Measurements from ENCODE around the gene CNGA2.

CNGA2 gene

DNA sequence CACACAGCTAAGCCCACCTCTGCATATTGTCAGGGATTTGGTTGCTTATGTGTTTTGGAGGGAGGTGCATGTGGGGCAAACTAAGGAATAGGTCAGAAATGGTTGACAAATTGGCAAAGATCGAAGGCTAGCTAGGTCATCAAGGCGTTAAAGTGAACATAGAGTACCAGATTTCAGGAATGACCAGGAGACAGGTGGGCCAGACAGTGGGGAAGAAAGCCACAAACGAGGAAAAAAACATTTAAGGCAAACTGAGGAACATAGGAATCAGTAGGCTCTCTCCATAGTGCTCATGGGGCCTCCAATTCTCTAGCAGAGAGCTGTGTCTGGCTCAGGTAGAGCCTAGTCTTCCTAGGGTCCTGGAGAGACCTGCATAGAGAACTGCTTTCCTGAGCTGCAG lies 57.4 kb downstream of the CNGA2 start:
- Histone ChIP-seq H3K4me2 (ENCODE audit: low read length) (no peak overlapping the region), H3F3A (ENCODE audit: control insufficient read depth, insufficient read depth) (no peaks in the 10 kb centered on the region), H3K36me3 (ENCODE audit: control insufficient read depth, low read length) (no peaks in the 10 kb centered on the region), H3K4me3 (ENCODE audit: low read length) (no peak overlapping the region), H3K79me2 (ENCODE audit: control insufficient read depth, low read length) (no peaks in the 10 kb centered on the region), H3K27ac (ENCODE audit: low read depth, low read length) (no peak overlapping the region), H3K4me1 (ENCODE audit: control insufficient read depth, low read length) (no peaks in the 10 kb centered on the region), H4K20me1 (ENCODE audit: control insufficient read depth, insufficient read depth, low read depth, low read length) (no peaks in the 10 kb centered on the region), H3K27me3 (ENCODE audit: control insufficient read depth, low read length) (no peaks in the 10 kb centered on the region), H3K9me2 (replicated peaks; ENCODE audit: control insufficient read depth, low read length) (no peaks in the 10 kb centered on the region), H3K9me3 (ENCODE audit: control insufficient read depth, insufficient read depth, low read length) (no peaks in the 10 kb centered on the region)
- TF ChIP-seq, protein P1, sequence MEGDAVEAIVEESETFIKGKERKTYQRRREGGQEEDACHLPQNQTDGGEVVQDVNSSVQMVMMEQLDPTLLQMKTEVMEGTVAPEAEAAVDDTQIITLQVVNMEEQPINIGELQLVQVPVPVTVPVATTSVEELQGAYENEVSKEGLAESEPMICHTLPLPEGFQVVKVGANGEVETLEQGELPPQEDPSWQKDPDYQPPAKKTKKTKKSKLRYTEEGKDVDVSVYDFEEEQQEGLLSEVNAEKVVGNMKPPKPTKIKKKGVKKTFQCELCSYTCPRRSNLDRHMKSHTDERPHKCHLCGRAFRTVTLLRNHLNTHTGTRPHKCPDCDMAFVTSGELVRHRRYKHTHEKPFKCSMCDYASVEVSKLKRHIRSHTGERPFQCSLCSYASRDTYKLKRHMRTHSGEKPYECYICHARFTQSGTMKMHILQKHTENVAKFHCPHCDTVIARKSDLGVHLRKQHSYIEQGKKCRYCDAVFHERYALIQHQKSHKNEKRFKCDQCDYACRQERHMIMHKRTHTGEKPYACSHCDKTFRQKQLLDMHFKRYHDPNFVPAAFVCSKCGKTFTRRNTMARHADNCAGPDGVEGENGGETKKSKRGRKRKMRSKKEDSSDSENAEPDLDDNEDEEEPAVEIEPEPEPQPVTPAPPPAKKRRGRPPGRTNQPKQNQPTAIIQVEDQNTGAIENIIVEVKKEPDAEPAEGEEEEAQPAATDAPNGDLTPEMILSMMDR (IDR thresholded peaks at IDR 0.05; ENCODE audit: low read depth, low read length, poor library complexity, severe bottlenecking), result no peak
- no peak for TF ChIP-seq EZH2phosphoT487 (IDR thresholded peaks at IDR 0.05; ENCODE audit: borderline replicate concordance, low read length)

DNA sequence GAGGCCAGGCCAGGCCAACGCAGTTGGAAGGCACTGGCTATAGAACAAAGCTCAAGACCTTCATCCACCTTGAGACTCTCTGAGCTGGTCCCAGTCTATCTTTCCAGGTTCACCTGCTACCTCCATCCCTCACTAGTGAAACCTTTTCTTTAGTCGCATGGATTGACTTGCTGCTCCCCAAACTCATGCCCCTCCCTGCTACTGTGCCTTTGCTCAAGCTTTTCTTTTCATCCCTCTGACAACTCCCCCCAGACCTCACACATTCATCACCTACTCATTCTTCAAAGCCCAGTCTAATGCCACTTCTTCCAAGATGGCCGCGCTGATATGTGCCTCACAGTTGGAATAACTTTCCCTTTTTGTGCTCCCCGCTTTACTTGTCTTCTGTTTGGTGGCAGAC lies 58.0 kb downstream of the CNGA2 start:
- no peaks in the 10 kb centered on the region for H3K9me2 ChIP-seq (replicated peaks; ENCODE audit: control insufficient read depth, low read length)
- no peaks in the 10 kb centered on the region for H3K27me3 ChIP-seq (ENCODE audit: control insufficient read depth, low read length)
- H3K4me3 ChIP-seq (ENCODE audit: low read length), result no peak overlapping the region
- H4K20me1 ChIP-seq (ENCODE audit: control insufficient read depth, insufficient read depth, low read depth, low read length), result no peaks in the 10 kb centered on the region
- no peaks in the 10 kb centered on the region for H3K79me2 ChIP-seq (ENCODE audit: control insufficient read depth, low read length)
- H3K9me3 ChIP-seq (ENCODE audit: control insufficient read depth, insufficient read depth, low read length), result no peaks in the 10 kb centered on the region
- H3K36me3 ChIP-seq (ENCODE audit: control insufficient read depth, low read length), result no peaks in the 10 kb centered on the region
- H3K4me2 ChIP-seq (ENCODE audit: low read length), result no peak overlapping the region
- no peak for TF ChIP-seq EZH2phosphoT487 (IDR thresholded peaks at IDR 0.05; ENCODE audit: borderline replicate concordance, low read length)
- TF ChIP-seq, protein P1 (IDR thresholded peaks at IDR 0.05; ENCODE audit: low read depth, low read length, poor library complexity, severe bottlenecking), result no peak
- H3K4me1 ChIP-seq (ENCODE audit: control insufficient read depth, low read length), result no peaks in the 10 kb centered on the region
- H3K27ac ChIP-seq (ENCODE audit: low read depth, low read length), result no peak overlapping the region
- H3F3A ChIP-seq (ENCODE audit: control insufficient read depth, insufficient read depth), result no peaks in the 10 kb centered on the region

DNA sequence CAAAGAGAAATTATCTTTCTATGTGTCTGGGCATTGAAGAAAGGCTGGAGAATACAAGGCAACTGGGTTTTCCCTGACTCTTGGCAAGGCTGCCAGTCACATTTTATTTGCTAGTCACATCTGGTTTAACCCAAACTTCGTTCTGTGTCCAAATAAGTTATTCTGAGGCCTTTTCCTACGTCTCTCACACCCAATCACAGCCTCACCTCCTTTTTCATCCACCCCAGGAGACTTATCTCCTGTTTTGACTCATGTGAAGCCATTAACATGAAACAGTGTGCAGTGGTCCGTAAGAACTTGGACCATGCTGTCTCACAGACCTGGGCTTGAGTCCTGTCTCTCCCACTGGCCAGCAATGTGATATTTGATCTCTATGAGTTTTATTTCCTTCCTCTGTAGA lies 59.3 kb downstream of the CNGA2 start:
- no peak overlapping the region for H3K27ac ChIP-seq (ENCODE audit: low read depth, low read length)
- H4K20me1 ChIP-seq (ENCODE audit: control insufficient read depth, insufficient read depth, low read depth, low read length), result no peaks in the 10 kb centered on the region
- TF ChIP-seq, protein P1 (IDR thresholded peaks at IDR 0.05; ENCODE audit: low read depth, low read length, poor library complexity, severe bottlenecking), result no peak
- TF ChIP-seq EZH2phosphoT487 (IDR thresholded peaks at IDR 0.05; ENCODE audit: borderline replicate concordance, low read length), result no peak
- no peaks in the 10 kb centered on the region for H3K9me2 ChIP-seq (replicated peaks; ENCODE audit: control insufficient read depth, low read length)
- no peaks in the 10 kb centered on the region for H3K4me1 ChIP-seq (ENCODE audit: control insufficient read depth, low read length)
- no peaks in the 10 kb centered on the region for H3K27me3 ChIP-seq (ENCODE audit: control insufficient read depth, low read length)
- H3K4me2 ChIP-seq (ENCODE audit: low read length), result no peak overlapping the region
- no peaks in the 10 kb centered on the region for H3F3A ChIP-seq (ENCODE audit: control insufficient read depth, insufficient read depth)
- no peak overlapping the region for H3K4me3 ChIP-seq (ENCODE audit: low read length)
- H3K9me3 ChIP-seq (ENCODE audit: control insufficient read depth, insufficient read depth, low read length), result no peaks in the 10 kb centered on the region
- H3K36me3 ChIP-seq (ENCODE audit: control insufficient read depth, low read length), result no peaks in the 10 kb centered on the region
- H3K79me2 ChIP-seq (ENCODE audit: control insufficient read depth, low read length), result no peaks in the 10 kb centered on the region

Data from DOHH2 (cell line).